Natural killer cell treated with Interleukin-12 subunit alpha and Interleukin-12 subunit beta and Interleukin-15 and Interleukin-18, amount 100 ng/mL, for 72 hours (primary cell): ENCODE results near the gene SPTBN5. TPM values are rescaled to one million over a fixed set of nuclear protein-coding genes. Genes with fewer than 3 reads are reported as not detected.
A peak's percentile ranks its signal among the peaks of the same experiment; 100 is the strongest.

ENCODE experiments used
- ATAC-seq, 2 donors: fragments of 150-1000 bp; cut with Tn5 transposase in 1 of 2; sonication (Bioruptor Pico), chemical (Tn5 transposase) in 1 of 2; 2 replicates each; pipeline ENCODE4 v1.10.0; 2021
- DNase-seq: peaks from one replicate; pipeline ENCODE4 v3.0.0; 2022; ENCODE audit warnings: low spot score
- H3K27ac Mint-ChIP-seq, 2 donors: 1 replicate in 1 of 2; 2 replicates in 1 of 2; pipeline ENCODE4 v1.8.0; 2022; ENCODE audit warnings: mixed read lengths in 2 of 2, mild to moderate bottlenecking in 1 of 2, moderate library complexity in 1 of 2
- H3K27me3 Mint-ChIP-seq, 2 donors: 1 replicate in 1 of 2; 2 replicates in 1 of 2; pipeline ENCODE4 v1.8.0; 2022; ENCODE audit warnings: mixed read lengths in 2 of 2
- H3K36me3 Mint-ChIP-seq: one replicate; pipeline ENCODE4 v1.8.0; 2022; ENCODE audit warnings: mixed read lengths
- H3K4me1 Mint-ChIP-seq, 2 donors: 1 replicate in 1 of 2; 2 replicates in 1 of 2; pipeline ENCODE4 v1.8.0; 2022; ENCODE audit warnings: low read depth in 2 of 2, mixed read lengths in 2 of 2, mild to moderate bottlenecking in 1 of 2
- H3K4me3 Mint-ChIP-seq: one replicate; pipeline ENCODE4 v1.8.0; 2022; ENCODE audit warnings: mixed read lengths
- H3K9me3 Mint-ChIP-seq: 2 replicates; pipeline ENCODE4 v1.8.0; 2022; ENCODE audit warnings: mixed read lengths
- total RNA-seq, 2 donors: library from RNA; stranded (reverse); gene quantifications; one replicate each; pipeline ENCODE4 v1.2.3, GENCODE V29; 2022

SPTBN5 gene
- total RNA-seq, 2 donors from 2014 or later = 1.1 to 2.4 TPM

DNA sequence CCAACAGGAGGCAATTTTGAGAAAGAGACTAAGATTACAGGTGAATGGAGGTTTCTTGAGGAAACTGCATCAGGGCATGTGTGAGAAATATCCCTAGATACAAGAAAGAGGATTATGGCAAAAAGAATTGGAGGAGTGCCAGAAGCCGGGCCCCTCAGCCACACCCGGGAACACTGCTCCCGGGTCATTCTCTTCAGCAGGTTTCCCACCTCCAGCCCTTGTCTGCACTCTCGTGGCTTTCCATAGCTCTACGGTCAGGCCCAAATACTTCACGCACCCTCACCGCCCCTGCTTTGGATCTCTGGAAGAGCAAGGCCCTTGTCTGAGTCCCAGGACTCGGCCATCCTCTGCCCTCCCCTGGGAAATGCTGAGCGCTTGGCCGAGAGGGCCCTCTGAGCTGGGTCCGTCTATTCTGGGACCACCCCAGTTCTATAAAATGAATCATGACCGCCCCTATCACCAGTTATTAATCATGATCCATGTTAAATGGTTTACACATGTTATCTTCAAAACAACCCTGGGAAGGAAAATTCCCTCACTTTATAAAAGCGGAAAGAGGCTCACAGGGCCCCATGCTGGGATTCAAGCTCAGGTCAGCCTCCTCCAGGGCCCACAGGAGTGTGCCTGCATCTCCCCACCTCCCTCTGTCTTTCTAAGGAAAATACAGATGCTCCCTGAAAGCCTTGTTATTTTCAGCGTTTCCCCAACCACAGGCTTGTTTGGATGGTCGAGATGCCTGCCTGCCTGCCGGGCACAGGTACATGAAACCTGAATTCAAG, 38.8 kb upstream of the SPTBN5 start:
- no peaks in the 10 kb centered on the region for H3K36me3 Mint-ChIP-seq
- H3K4me3 Mint-ChIP-seq = no peak overlapping the region
- H3K27ac Mint-ChIP-seq = peak overlapping the region; percentile 97 to 99
- H3K4me1 Mint-ChIP-seq = peaks cover 36 to 37% of the 10 kb centered on the region in 2 donors
- ATAC-seq (no peak), DNase-seq (no peak)
- no peaks in the 10 kb centered on the region for H3K27me3 Mint-ChIP-seq
- no peaks in the 10 kb centered on the region for H3K9me3 Mint-ChIP-seq

GRCh38 chr15:41932101-41932500, 38.2 kb upstream of the SPTBN5 start:
- H3K4me1 Mint-ChIP-seq = peaks cover 31 to 36% of the 10 kb centered on the region in 2 donors
- DNase-seq (no peak), ATAC-seq (no peak)
- no peaks in the 10 kb centered on the region for H3K9me3 Mint-ChIP-seq
- H3K27ac Mint-ChIP-seq = no peak overlapping the region
- H3K36me3 Mint-ChIP-seq = no peaks in the 10 kb centered on the region
- no peak overlapping the region for H3K4me3 Mint-ChIP-seq
- H3K27me3 Mint-ChIP-seq = no peaks in the 10 kb centered on the region

GRCh38 chr15:41930867-41931222, 37.0 kb upstream of the SPTBN5 start:
- Mint-ChIP-seq H3K9me3 (no peaks in the 10 kb centered on the region), H3K4me1 (peaks cover 30 to 32% of the 10 kb centered on the region in 2 donors), H3K36me3 (no peaks in the 10 kb centered on the region), H3K27me3 (no peaks in the 10 kb centered on the region), H3K4me3 (no peak overlapping the region), H3K27ac (no peak overlapping the region)
- DNase-seq (no peak), ATAC-seq (no peak)

GRCh38 chr15:41930221-41930866, 36.5 kb upstream of the SPTBN5 start:
- Mint-ChIP-seq H3K4me3 (no peak overlapping the region), H3K27ac (no peak overlapping the region), H3K9me3 (no peaks in the 10 kb centered on the region), H3K36me3 (no peaks in the 10 kb centered on the region), H3K4me1 (peaks cover 25 to 27% of the 10 kb centered on the region in 2 donors), H3K27me3 (no peaks in the 10 kb centered on the region)
- ATAC-seq (no peak), DNase-seq (no peak)

- DNase-seq (no peak), ATAC-seq (no peak)
- peaks cover 14 to 15% of the 10 kb centered on the region in 2 donors for H3K4me1 Mint-ChIP-seq
- H3K4me3 Mint-ChIP-seq = no peak overlapping the region
- no peaks in the 10 kb centered on the region for H3K27me3 Mint-ChIP-seq
- H3K9me3 Mint-ChIP-seq = no peaks in the 10 kb centered on the region
- peak overlapping the region in 1 of 2 donors; percentile 43 for H3K27ac Mint-ChIP-seq
- no peaks in the 10 kb centered on the region for H3K36me3 Mint-ChIP-seq
Observed at GRCh38 chr15:41928637-41929620, 35.1 kb upstream of the SPTBN5 start.

DNA sequence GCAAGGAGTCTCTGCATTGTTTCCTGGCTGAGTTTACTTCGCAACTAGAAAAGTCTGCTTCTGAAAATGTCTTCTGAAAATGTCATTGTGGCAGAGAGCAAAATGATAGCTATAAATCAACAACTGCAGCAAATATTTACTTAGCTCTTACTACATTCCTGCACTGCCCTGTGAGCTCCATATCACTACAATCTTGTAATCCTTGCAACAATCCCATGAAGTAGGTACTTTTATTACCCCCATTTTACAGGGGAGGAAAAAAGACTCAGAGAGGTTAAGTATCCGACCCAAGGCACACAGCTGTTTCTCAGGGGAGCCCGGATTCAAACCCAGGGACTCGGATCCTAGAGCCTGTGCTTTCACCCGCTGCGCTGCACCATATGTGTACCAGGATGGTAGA, 34.2 kb upstream of the SPTBN5 start:
- no peaks in the 10 kb centered on the region for H3K36me3 Mint-ChIP-seq
- H3K4me3 Mint-ChIP-seq = no peak overlapping the region
- H3K4me1 Mint-ChIP-seq = peaks cover 12 to 15% of the 10 kb centered on the region in 2 donors
- no peak overlapping the region for H3K27ac Mint-ChIP-seq
- DNase-seq = no peak
- H3K9me3 Mint-ChIP-seq = no peaks in the 10 kb centered on the region
- no peaks in the 10 kb centered on the region for H3K27me3 Mint-ChIP-seq
- no peak for ATAC-seq

DNA sequence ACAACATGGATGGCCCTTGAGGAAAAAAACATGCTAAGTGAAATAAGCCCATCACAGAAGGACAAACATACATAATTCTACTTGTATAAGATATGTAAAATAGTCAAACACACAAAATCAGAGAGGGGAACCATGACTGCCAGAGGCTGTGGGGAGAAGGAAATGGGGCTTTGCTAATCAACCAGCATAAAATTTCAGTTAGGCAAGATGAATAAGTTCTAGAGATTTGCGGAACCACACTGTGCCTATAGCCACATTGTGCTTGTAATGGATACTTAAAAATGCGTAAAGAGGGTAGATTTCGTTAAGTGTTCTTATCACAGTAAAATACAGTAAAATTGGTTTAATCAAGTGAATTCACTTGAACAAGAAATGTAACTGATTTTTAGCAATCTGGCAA, 33.7 kb upstream of the SPTBN5 start:
- no peak for ATAC-seq
- Mint-ChIP-seq H3K9me3 (no peaks in the 10 kb centered on the region), H3K4me3 (no peak overlapping the region), H3K27ac (no peak overlapping the region), H3K4me1 (peaks cover 11 to 15% of the 10 kb centered on the region in 2 donors), H3K27me3 (no peaks in the 10 kb centered on the region), H3K36me3 (no peaks in the 10 kb centered on the region)
- no peak for DNase-seq

- no peaks in the 10 kb centered on the region for H3K36me3 Mint-ChIP-seq
- peak overlapping the region; percentile 15 to 46 for H3K27ac Mint-ChIP-seq
- no peak overlapping the region for H3K4me3 Mint-ChIP-seq
- no peaks in the 10 kb centered on the region for H3K27me3 Mint-ChIP-seq
- ATAC-seq (no peak), DNase-seq (no peak)
- H3K4me1 Mint-ChIP-seq = peaks cover 11 to 15% of the 10 kb centered on the region in 2 donors
- H3K9me3 Mint-ChIP-seq = no peaks in the 10 kb centered on the region
Observed at GRCh38 chr15:41926185-41927056, 32.6 kb upstream of the SPTBN5 start.

- peak overlapping the region in 1 of 2 donors; percentile 15 for H3K27ac Mint-ChIP-seq
Observed at GRCh38 chr15:41925086-41925608, 31.3 kb upstream of the SPTBN5 start.

DNA sequence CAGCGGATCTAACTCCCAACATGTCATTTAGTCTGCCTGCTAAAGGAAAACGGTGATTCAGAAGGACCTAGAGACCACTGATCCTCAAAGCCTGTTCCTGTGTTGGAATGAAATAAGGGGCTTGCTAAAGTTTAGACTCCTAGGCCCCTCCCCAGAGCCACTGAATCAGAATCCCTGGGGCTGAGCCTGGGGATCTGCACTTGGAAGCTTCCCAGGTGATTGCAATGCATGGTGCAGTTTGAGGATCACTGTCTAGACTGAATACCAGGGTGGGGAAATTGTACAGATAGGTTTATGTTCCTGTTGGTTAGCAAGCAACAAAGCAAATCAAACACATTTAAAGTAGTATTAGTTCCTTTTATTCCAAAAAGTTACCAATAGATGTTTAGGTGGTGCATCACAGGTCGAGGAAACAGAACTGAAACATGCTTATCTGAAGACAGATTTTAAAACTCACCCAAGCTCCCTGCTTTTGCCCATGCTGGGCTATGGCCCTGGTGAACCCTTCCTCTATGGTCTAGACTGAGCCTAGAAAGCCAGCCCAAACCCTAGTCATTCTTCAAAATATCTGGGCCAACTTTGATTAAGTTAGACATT, 29.6 kb upstream of the SPTBN5 start:
- Mint-ChIP-seq H3K4me1 (peaks cover 9 to 15% of the 10 kb centered on the region in 2 donors), H3K9me3 (no peaks in the 10 kb centered on the region), H3K4me3 (no peak overlapping the region), H3K27me3 (no peaks in the 10 kb centered on the region), H3K27ac (no peak overlapping the region), H3K36me3 (no peaks in the 10 kb centered on the region)
- ATAC-seq (no peak), DNase-seq (no peak)

More at GRCh38 chr15:41925086-41925608, 31.3 kb upstream of the SPTBN5 start:
- ATAC-seq (no peak), DNase-seq (no peak)
- no peak overlapping the region for H3K4me3 Mint-ChIP-seq
- H3K4me1 Mint-ChIP-seq = peaks cover 11 to 15% of the 10 kb centered on the region in 2 donors
- H3K27me3 Mint-ChIP-seq = no peaks in the 10 kb centered on the region
- no peaks in the 10 kb centered on the region for H3K36me3 Mint-ChIP-seq
- no peaks in the 10 kb centered on the region for H3K9me3 Mint-ChIP-seq

- no peaks in the 10 kb centered on the region for H3K27me3 Mint-ChIP-seq
- H3K4me1 Mint-ChIP-seq = peaks cover 11 to 14% of the 10 kb centered on the region in 2 donors
- H3K27ac Mint-ChIP-seq = no peak overlapping the region
- no peak for DNase-seq
- no peaks in the 10 kb centered on the region for H3K9me3 Mint-ChIP-seq
- ATAC-seq = no peak
- H3K36me3 Mint-ChIP-seq = no peaks in the 10 kb centered on the region
- no peak overlapping the region for H3K4me3 Mint-ChIP-seq
Observed at GRCh38 chr15:41922353-41922752, 28.5 kb upstream of the SPTBN5 start.

DNA sequence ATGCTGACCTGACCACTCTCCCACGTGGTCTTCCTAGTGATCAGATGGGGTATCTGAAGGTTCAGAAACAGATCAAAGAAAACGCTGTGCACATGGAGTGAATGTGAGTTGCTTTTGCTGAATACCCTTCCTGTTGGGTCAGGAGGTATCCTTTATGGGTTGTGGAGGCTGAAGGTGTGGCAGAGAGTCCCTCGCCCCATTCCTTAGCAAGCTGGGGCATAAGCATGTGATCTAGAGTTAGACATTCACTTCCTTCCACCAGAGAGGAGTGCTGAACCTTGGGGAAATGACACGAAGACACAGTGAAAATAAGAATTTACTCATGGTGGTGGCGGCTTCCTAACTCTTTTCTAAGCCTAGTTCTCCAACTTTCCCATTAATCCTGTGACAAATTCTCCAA, 27.8 kb upstream of the SPTBN5 start:
- Mint-ChIP-seq H3K27me3 (no peaks in the 10 kb centered on the region), H3K4me1 (peaks cover 7 to 12% of the 10 kb centered on the region in 2 donors), H3K4me3 (no peak overlapping the region), H3K27ac (no peak overlapping the region), H3K36me3 (no peaks in the 10 kb centered on the region), H3K9me3 (no peaks in the 10 kb centered on the region)
- DNase-seq (no peak), ATAC-seq (no peak)
